DND-41 (cell line): Measurements from ENCODE around the gene HMX1.

Experiments used
- ATAC-seq: fragments of 200-7000 bp; cut with Tn5 transposase; 3 replicates; pipeline ENCODE4 v1.9.1; 2021; ENCODE audit warnings: low read depth; ENCODE audit not compliant: insufficient read depth
- DNase-seq: peaks from one replicate; pipeline ENCODE4 v3.0.0-alpha.2; 2020
- H2AFZ ChIP-seq: 2 replicates; pipeline ENCODE4 v1.6.0; 2012; ENCODE audit warnings: low read depth, low read length
- H3K27ac ChIP-seq: 2 replicates; pipeline ENCODE4 v1.5.1; 2012; ENCODE audit warnings: low read length, inconsistent platforms
- H3K27me3 ChIP-seq: fragments of 200-600 bp; sonication (generic); 2 replicates; pipeline ENCODE4 v1.6.0; 2012; ENCODE audit warnings: low read length, mild to moderate bottlenecking, inconsistent platforms; ENCODE audit not compliant: insufficient read depth, poor library complexity
- H3K36me3 ChIP-seq: 2 replicates; pipeline ENCODE4 v1.5.1; 2012; ENCODE audit warnings: low read length, inconsistent platforms; ENCODE audit not compliant: insufficient read depth
- H3K4me1 ChIP-seq: 2 replicates; pipeline ENCODE4 v1.5.1; 2012; ENCODE audit warnings: mild to moderate bottlenecking, low read length; ENCODE audit not compliant: insufficient read depth
- H3K4me2 ChIP-seq: 2 replicates; pipeline ENCODE4 v1.6.0; 2012; ENCODE audit warnings: mild to moderate bottlenecking, moderate library complexity, low read length, inconsistent platforms; ENCODE audit not compliant: insufficient read depth
- H3K4me3 ChIP-seq, 2 experiments: fragments of 200-600 bp in 1 of 2; shearing (Covaris generic) in 1 of 2; 2 replicates each; pipeline ENCODE4 v1.5.1; 2012 to 2016; ENCODE audit warnings: inconsistent platforms in 2 of 2, low read length in 2 of 2, mild to moderate bottlenecking in 2 of 2, low read depth in 1 of 2, moderate library complexity in 1 of 2
- H3K79me2 ChIP-seq: 2 replicates; pipeline ENCODE4 v1.6.0; 2012; ENCODE audit warnings: low read length, inconsistent platforms; ENCODE audit not compliant: insufficient read depth
- H3K9ac ChIP-seq: 2 replicates; pipeline ENCODE4 v1.6.0; 2012; ENCODE audit warnings: low read depth, mild to moderate bottlenecking, inconsistent platforms, low read length, moderate library complexity
- H3K9me3 ChIP-seq: 2 replicates; pipeline ENCODE4 v1.5.1; 2012; ENCODE audit warnings: low read length, moderate library complexity, mild to moderate bottlenecking, inconsistent platforms; ENCODE audit not compliant: insufficient read depth, severe bottlenecking
- H4K20me1 ChIP-seq: 2 replicates; pipeline ENCODE4 v1.6.0; 2012; ENCODE audit warnings: low read length; ENCODE audit not compliant: insufficient read depth
- EZH2 ChIP-seq: IDR thresholded peaks from 3 replicates; pipeline ENCODE4 v1.6.1; 2012; ENCODE audit warnings: borderline replicate concordance, low read depth, mild to moderate bottlenecking, moderate library complexity, low read length, inconsistent platforms; ENCODE audit not compliant: severe bottlenecking
- TF ChIP-seq, protein P1 (sequence below): IDR thresholded peaks from 2 replicates; pipeline ENCODE4 v1.5.1; 2012; ENCODE audit warnings: borderline replicate concordance, low read length, moderate library complexity, mild to moderate bottlenecking; ENCODE audit not compliant: poor library complexity, severe bottlenecking; ENCODE audit errors: extremely low read depth

The HMX1 gene

DNA sequence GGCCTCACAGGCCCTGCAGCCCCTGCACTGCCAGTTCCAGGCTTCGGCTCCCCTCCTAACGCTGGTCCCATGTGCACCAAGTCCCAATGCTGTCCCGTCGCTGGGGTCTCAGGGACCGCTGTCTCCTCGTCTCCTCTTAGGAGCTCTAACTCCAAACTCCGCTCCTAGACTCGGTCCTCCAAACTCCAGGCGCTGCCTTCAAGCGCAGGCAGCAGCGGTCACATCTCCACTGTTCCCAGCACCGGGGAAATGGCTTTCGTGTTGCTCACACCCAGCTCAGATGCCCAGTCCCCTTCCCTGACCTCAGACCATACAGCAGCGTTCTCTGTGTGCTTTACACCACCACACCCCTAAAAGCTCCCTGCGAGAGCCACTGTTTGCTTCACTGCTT is 19.6 kb upstream of the HMX1 start:
- DNase-seq: no peak
- ATAC-seq: no peak
- H3K9me3 ChIP-seq: no peaks in the 10 kb centered on the region
- TF ChIP-seq, protein P1, sequence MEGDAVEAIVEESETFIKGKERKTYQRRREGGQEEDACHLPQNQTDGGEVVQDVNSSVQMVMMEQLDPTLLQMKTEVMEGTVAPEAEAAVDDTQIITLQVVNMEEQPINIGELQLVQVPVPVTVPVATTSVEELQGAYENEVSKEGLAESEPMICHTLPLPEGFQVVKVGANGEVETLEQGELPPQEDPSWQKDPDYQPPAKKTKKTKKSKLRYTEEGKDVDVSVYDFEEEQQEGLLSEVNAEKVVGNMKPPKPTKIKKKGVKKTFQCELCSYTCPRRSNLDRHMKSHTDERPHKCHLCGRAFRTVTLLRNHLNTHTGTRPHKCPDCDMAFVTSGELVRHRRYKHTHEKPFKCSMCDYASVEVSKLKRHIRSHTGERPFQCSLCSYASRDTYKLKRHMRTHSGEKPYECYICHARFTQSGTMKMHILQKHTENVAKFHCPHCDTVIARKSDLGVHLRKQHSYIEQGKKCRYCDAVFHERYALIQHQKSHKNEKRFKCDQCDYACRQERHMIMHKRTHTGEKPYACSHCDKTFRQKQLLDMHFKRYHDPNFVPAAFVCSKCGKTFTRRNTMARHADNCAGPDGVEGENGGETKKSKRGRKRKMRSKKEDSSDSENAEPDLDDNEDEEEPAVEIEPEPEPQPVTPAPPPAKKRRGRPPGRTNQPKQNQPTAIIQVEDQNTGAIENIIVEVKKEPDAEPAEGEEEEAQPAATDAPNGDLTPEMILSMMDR: no peak
- TF ChIP-seq EZH2: no peak
- no peaks in the 10 kb centered on the region for H4K20me1 ChIP-seq
- no peaks in the 10 kb centered on the region for H3K27me3 ChIP-seq
- no peaks in the 10 kb centered on the region for H3K79me2 ChIP-seq
- no peak overlapping the region for H3K27ac ChIP-seq
- no peak overlapping the region for H2AFZ ChIP-seq
- no peaks in the 10 kb centered on the region for H3K4me1 ChIP-seq
- no peak overlapping the region for H3K4me2 ChIP-seq
- no peak overlapping the region for H3K9ac ChIP-seq
- H3K36me3 ChIP-seq: no peaks in the 10 kb centered on the region
- no peak overlapping the region for H3K4me3 ChIP-seq

DNA sequence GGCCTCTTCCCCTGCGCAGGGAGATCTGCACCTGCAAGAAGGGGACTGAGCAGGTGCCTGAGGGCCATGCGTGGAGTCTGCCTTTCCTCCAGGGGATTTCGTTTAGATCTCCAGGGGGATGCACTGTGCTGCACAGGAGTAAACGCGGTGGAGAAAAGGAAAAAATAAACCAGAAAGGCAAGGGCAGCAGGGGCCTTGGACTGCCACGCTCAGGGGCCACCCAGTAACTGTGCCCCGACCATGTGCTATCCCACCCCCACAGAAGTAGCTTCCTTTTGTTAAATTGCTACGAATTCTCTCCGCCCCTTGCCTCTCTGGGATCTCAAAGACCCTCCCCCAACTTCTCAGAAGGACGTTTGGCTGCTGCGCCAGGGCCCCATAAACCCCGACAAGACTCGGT is 17.2 kb upstream of the HMX1 start:
- H3K4me3 ChIP-seq: no peak overlapping the region
- no peak overlapping the region for H3K27ac ChIP-seq
- H2AFZ ChIP-seq: no peak overlapping the region
- H4K20me1 ChIP-seq: no peaks in the 10 kb centered on the region
- H3K4me1 ChIP-seq: no peaks in the 10 kb centered on the region
- DNase-seq (no peak), ATAC-seq (no peak)
- no peak overlapping the region for H3K9ac ChIP-seq
- no peak overlapping the region for H3K4me2 ChIP-seq
- no peaks in the 10 kb centered on the region for H3K27me3 ChIP-seq
- TF ChIP-seq EZH2: no peak
- TF ChIP-seq, protein P1: no peak
- H3K79me2 ChIP-seq: no peaks in the 10 kb centered on the region
- no peaks in the 10 kb centered on the region for H3K9me3 ChIP-seq
- H3K36me3 ChIP-seq: no peaks in the 10 kb centered on the region

DNA sequence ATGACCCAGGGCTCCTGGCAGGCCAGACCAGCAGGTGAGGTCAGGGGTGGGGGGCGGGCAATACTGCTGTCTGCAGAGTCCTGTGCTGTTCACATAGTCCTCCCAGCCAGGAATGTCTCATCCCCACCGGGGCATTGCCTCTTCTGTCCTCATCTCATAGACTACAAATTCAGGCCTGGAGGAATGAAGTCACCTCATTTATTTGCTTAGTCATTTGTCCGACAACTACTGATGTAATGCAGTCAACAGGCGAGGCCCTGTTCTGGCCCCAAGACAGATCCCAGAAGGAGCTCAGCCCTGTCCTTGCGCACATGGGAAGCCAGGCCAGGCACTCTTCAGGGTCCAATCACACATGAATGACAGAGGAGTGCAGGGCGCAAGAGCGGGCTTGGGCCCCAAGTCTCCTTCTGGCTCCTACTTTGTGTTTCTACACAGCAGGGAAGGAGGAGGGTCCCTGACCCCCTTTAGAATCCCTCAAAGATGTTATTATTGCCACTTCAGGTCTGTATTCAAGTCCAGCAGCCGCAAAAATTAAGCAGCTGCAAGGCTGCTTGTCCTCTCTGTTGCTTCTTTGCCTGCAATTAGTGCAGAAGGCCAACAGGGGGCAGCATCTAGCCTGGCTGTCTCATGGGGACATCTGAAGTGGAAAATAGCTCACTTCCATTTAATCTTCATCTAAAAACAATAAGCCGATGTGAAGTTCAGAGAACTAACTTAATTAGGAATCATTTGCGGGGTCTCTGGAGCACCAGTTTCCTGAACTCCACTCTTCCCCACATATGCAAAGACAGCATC is 15.2 kb upstream of the HMX1 start:
- TF ChIP-seq, protein P1: peak; percentile 55
- no peak for TF ChIP-seq EZH2
- Histone ChIP-seq H3K9ac (no peak overlapping the region), H3K4me1 (no peaks in the 10 kb centered on the region), H3K36me3 (no peaks in the 10 kb centered on the region), H3K4me2 (no peak overlapping the region), H3K79me2 (no peaks in the 10 kb centered on the region), H2AFZ (no peak overlapping the region), H3K9me3 (no peaks in the 10 kb centered on the region), H3K27ac (no peak overlapping the region), H3K27me3 (no peaks in the 10 kb centered on the region), H4K20me1 (no peaks in the 10 kb centered on the region), H3K4me3 (no peak overlapping the region)
- no peak for DNase-seq
- no peak for ATAC-seq

DNA sequence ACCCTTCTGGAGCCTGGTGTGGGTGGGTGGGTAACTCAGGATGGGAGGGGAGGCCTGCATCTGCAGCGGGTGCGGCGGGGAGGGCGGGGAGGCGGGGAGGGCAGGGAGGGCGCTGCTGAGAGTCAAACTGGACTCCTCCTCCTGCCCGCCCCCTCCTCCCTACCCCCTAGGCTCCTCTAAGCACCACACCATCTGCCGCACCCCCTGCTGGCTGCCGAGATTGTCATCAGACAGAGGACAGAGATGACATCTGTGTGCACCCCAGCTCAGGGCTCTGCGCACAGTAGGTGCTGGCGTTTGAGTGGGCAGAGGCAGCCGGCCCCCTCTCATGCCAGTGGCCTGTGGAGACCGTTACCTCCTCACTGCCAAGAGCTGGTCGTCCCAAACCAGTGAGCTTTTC is 10.6 kb upstream of the HMX1 start:
- Histone ChIP-seq H3K4me3 (no peak overlapping the region), H4K20me1 (no peaks in the 10 kb centered on the region), H3K9me3 (no peaks in the 10 kb centered on the region), H3K4me2 (no peak overlapping the region), H3K27ac (no peak overlapping the region), H3K79me2 (no peaks in the 10 kb centered on the region), H3K27me3 (no peaks in the 10 kb centered on the region), H3K9ac (no peak overlapping the region), H3K36me3 (no peaks in the 10 kb centered on the region), H2AFZ (no peak overlapping the region), H3K4me1 (no peaks in the 10 kb centered on the region)
- ATAC-seq (no peak), DNase-seq (no peak)
- TF ChIP-seq EZH2: no peak
- TF ChIP-seq, protein P1: no peak
